Vagina (tissue), 2 donors: ENCODE measurements around the gene CYB561A3. TPM values are rescaled to one million over a fixed set of nuclear protein-coding genes. Genes with fewer than 3 reads are reported as not detected.

Source experiments
- DNase-seq, 2 donors: peaks; one replicate each; pipeline ENCODE4 v3.0.0-alpha.2; 2017; ENCODE audit errors: extremely low spot score in 2 of 2
- H3K27ac ChIP-seq: fragments of 200-600 bp; sonication (generic); one replicate; pipeline ENCODE4 v1.5.1; 2019
- H3K27me3 ChIP-seq: fragments of 200-600 bp; sonication (generic); one replicate; pipeline ENCODE4 v1.5.1; 2019
- H3K36me3 ChIP-seq, 2 donors: fragments of 200-600 bp; sonication (generic); one replicate each; pipeline ENCODE4 v1.5.1; 2017 to 2019
- H3K4me1 ChIP-seq: fragments of 200-600 bp; sonication (generic); one replicate; pipeline ENCODE4 v1.5.1; 2019
- H3K4me3 ChIP-seq, 2 donors: fragments of 200-600 bp; sonication (generic); 1 replicate in 1 of 2; 2 replicates in 1 of 2; pipeline ENCODE4 v1.5.1; 2016 to 2019
- H3K9me3 ChIP-seq: fragments of 200-600 bp; sonication (generic); one replicate; pipeline ENCODE4 v1.5.1; 2019
- CTCF ChIP-seq, 3 experiments: fragments of 450-650 bp in 2 of 3; fragments of 200-600 bp in 1 of 3; sonication (generic) in 1 of 3; IDR thresholded peaks; one replicate each; pipeline ENCODE4 v1.5.1; 2017 to 2019; ENCODE audit warnings: antibody characterized with exemption in 3 of 3, mild to moderate bottlenecking in 2 of 3, moderate library complexity in 2 of 3
- POLR2A ChIP-seq, 2 donors: fragments of 450-650 bp; IDR thresholded peaks; one replicate each; pipeline ENCODE4 v1.6.1; 2017; ENCODE audit warnings: antibody characterized with exemption in 2 of 2, mild to moderate bottlenecking in 2 of 2, moderate library complexity in 2 of 2
- POLR2AphosphoS5 ChIP-seq, 2 donors: sonication (generic); formaldehyde crosslinking; IDR thresholded peaks; one replicate each; pipeline ENCODE4 v1.9.0; 2017; ENCODE audit warnings: antibody characterized with exemption in 2 of 2, mild to moderate bottlenecking in 2 of 2, low read depth in 1 of 2; ENCODE audit not compliant: insufficient read depth in 1 of 2
- intact Hi-C: fragments of 100-400 bp; cut with DNase I; formaldehyde crosslinking; loops from one replicate; pipeline ENCODE4 v1.15.1; 2023
- total RNA-seq: library from RNA; depleted of rRNA; stranded (reverse); fragments of >200 nt; gene quantifications from one replicate; pipeline ENCODE4 v1.2.3, GENCODE V29; 2016

Gene CYB561A3
- total RNA-seq, 1 donor from 2014 or later: 26.5 TPM

- no peaks in the 10 kb centered on the region for H3K9me3 ChIP-seq
These were observed 15.9 kb upstream of the CYB561A3 start for GRCh38 chr11:61377461-61378160.

GRCh38 chr11:61375761-61376108 is 14.1 kb upstream of the CYB561A3 start:
- intact Hi-C loops: no loop called here
- H3K27me3 ChIP-seq: no peaks in the 10 kb centered on the region
- no peak overlapping the region for H3K4me3 ChIP-seq
- H3K27ac ChIP-seq: no peak overlapping the region
- no peaks in the 10 kb centered on the region for H3K36me3 ChIP-seq
- TF ChIP-seq POLR2A (IDR thresholded peaks at IDR 0.05) (no peak), POLR2AphosphoS5 (IDR thresholded peaks at IDR 0.05; ENCODE audit: insufficient read depth in 1 of 2, low read depth in 1 of 2) (no peak), CTCF (IDR thresholded peaks at IDR 0.05) (no peak)
- DNase-seq: no peak
- no peaks in the 10 kb centered on the region for H3K9me3 ChIP-seq
- peaks cover 35% of the 10 kb centered on the region for H3K4me1 ChIP-seq

More at GRCh38 chr11:61377461-61378160, 15.9 kb upstream of the CYB561A3 start:
- no peaks in the 10 kb centered on the region for H3K36me3 ChIP-seq
- no peaks in the 10 kb centered on the region for H3K27me3 ChIP-seq
- peaks cover 33% of the 10 kb centered on the region for H3K4me1 ChIP-seq
- no peak for TF ChIP-seq POLR2AphosphoS5 (IDR thresholded peaks at IDR 0.05; ENCODE audit: insufficient read depth in 1 of 2, low read depth in 1 of 2)
- TF ChIP-seq CTCF (IDR thresholded peaks at IDR 0.05): no peak
- TF ChIP-seq POLR2A (IDR thresholded peaks at IDR 0.05): no peak
- DNase-seq: no peak
- peak overlapping the region; percentile 77 for H3K27ac ChIP-seq
- no peak overlapping the region for H3K4me3 ChIP-seq
- intact Hi-C loops: no loop called here

- no peak for DNase-seq
- Histone ChIP-seq H3K27ac (no peak overlapping the region), H3K4me3 (no peak overlapping the region), H3K4me1 (peaks cover 41% of the 10 kb centered on the region), H3K9me3 (no peaks in the 10 kb centered on the region), H3K27me3 (no peaks in the 10 kb centered on the region), H3K36me3 (peaks cover 0 to 17% of the 10 kb centered on the region in 2 donors)
- TF ChIP-seq POLR2A (IDR thresholded peaks at IDR 0.05): no peak
- no peak for TF ChIP-seq CTCF (IDR thresholded peaks at IDR 0.05)
- TF ChIP-seq POLR2AphosphoS5 (IDR thresholded peaks at IDR 0.05; ENCODE audit: insufficient read depth in 1 of 2, low read depth in 1 of 2): no peak
- intact Hi-C loops: no loop called here
These were observed 11.2 kb upstream of the CYB561A3 start for GRCh38 chr11:61372659-61373420.

GRCh38 chr11:61370349-61371005 is 8.8 kb upstream of the CYB561A3 start:
- Histone ChIP-seq H3K36me3 (peaks cover 0 to 37% of the 10 kb centered on the region in 2 donors), H3K4me1 (peaks cover 27% of the 10 kb centered on the region), H3K9me3 (no peaks in the 10 kb centered on the region), H3K27me3 (no peaks in the 10 kb centered on the region), H3K27ac (peak overlapping the region; percentile 68), H3K4me3 (no peak overlapping the region)
- no peak for DNase-seq
- intact Hi-C loops: no loop called here
- no peak for TF ChIP-seq POLR2AphosphoS5 (IDR thresholded peaks at IDR 0.05; ENCODE audit: insufficient read depth in 1 of 2, low read depth in 1 of 2)
- TF ChIP-seq POLR2A (IDR thresholded peaks at IDR 0.05): no peak
- no peak for TF ChIP-seq CTCF (IDR thresholded peaks at IDR 0.05)
